HEK293 (cell line): ENCODE data around the gene CD40.
A peak's percentile ranks its signal among the peaks of the same experiment; 100 is the strongest.
"Not testable (repeated sequence)": the region's sequence is repeated elsewhere in the genome, so short reads cannot be mapped to it uniquely, and the experiment has no call there.

Source experiments
- CTCF ChIA-PET: fragments of 350-600 bp; formaldehyde crosslinking; extraction: SDS; loops from one replicate; lab custom pipeline; 2021; ENCODE audit warnings: antibody characterized with exemption; lab: Yijun Ruan, JAX
- POLR2A ChIA-PET: fragments of 300-600 bp; formaldehyde crosslinking; extraction: SDS; loops from one replicate; lab custom pipeline; 2020; ENCODE audit warnings: antibody characterized with exemption, inconsistent platforms; lab: Yijun Ruan, JAX
- H3K27ac ChIP-seq: fragments of 200-500 bp; sonication (Bioruptor generic); 2 replicates; pipeline ENCODE4 v1.5.1; 2014; ENCODE audit warnings: low read depth, low read length, control low read depth, inconsistent platforms; ENCODE audit errors: extremely low read depth
- H3K36me3 ChIP-seq, 2 experiments: fragments of 200-500 bp in 1 of 2; sonication (Bioruptor generic) in 1 of 2; 1 replicate in 1 of 2; 2 replicates in 1 of 2; pipeline ENCODE4 v1.5.1; 2014 to 2017; ENCODE audit warnings: inconsistent platforms in 2 of 2, low read length in 2 of 2; ENCODE audit not compliant: control insufficient read depth in 2 of 2, insufficient read depth in 1 of 2
- H3K4me1 ChIP-seq: fragments of 200-500 bp; sonication (Bioruptor generic); 2 replicates; pipeline ENCODE4 v1.5.1; 2014; ENCODE audit warnings: mild to moderate bottlenecking, low read length, inconsistent platforms; ENCODE audit not compliant: control insufficient read depth, insufficient read depth
- H3K4me3 ChIP-seq: 2 replicates; pipeline ENCODE4 v1.5.1; 2011; ENCODE audit warnings: low read depth, mild to moderate bottlenecking, control low read depth, low read length, moderate library complexity
- H3K9me3 ChIP-seq: fragments of 200-500 bp; sonication (Bioruptor generic); 2 replicates; pipeline ENCODE4 v1.5.1; 2014; ENCODE audit warnings: low read depth, low read length, inconsistent platforms; ENCODE audit not compliant: control insufficient read depth, insufficient read depth
- ELK4 ChIP-seq: IDR thresholded peaks from 2 replicates; pipeline ENCODE4 v1.6.1; 2011; ENCODE audit warnings: mild to moderate bottlenecking, low read depth, low read length, borderline replicate concordance
- GFI1B ChIP-seq: fragments of 450-650 bp; formaldehyde crosslinking; IDR thresholded peaks from 2 replicates; pipeline ENCODE4 v1.5.1; 2016; ENCODE audit warnings: missing biosample characterization, missing genetic modification characterization
- SCRT1 ChIP-seq: fragments of 450-650 bp; formaldehyde crosslinking; IDR thresholded peaks from 2 replicates; pipeline ENCODE4 v1.5.1; 2016; ENCODE audit warnings: missing biosample characterization, missing genetic modification characterization, borderline replicate concordance
- SCRT2 ChIP-seq: fragments of 450-650 bp; formaldehyde crosslinking; IDR thresholded peaks from 2 replicates; pipeline ENCODE4 v1.5.1; 2016; ENCODE audit warnings: missing biosample characterization, missing genetic modification characterization
- ZFP41 ChIP-seq: fragments of 450-650 bp; formaldehyde crosslinking; IDR thresholded peaks from 2 replicates; pipeline ENCODE4 v1.5.1; 2016; ENCODE audit warnings: missing biosample characterization, missing genetic modification characterization, borderline replicate concordance
- ZNF280D ChIP-seq: fragments of 450-650 bp; formaldehyde crosslinking; IDR thresholded peaks from 2 replicates; pipeline ENCODE4 v1.5.1; 2016; ENCODE audit warnings: missing biosample characterization, missing genetic modification characterization
- ZNF350 ChIP-seq: fragments of 450-650 bp; formaldehyde crosslinking; IDR thresholded peaks from 2 replicates; pipeline ENCODE4 v1.5.0; 2017; ENCODE audit warnings: missing biosample characterization, mild to moderate bottlenecking, missing genetic modification characterization
- ZNF529 ChIP-seq: fragments of 450-650 bp; formaldehyde crosslinking; IDR thresholded peaks from 2 replicates; pipeline ENCODE4 v1.5.1; 2017; ENCODE audit warnings: missing genetic modification characterization, missing biosample characterization; ENCODE audit not compliant: insufficient replicate concordance
- ZNF560 ChIP-seq: fragments of 450-650 bp; formaldehyde crosslinking; IDR thresholded peaks from 2 replicates; pipeline ENCODE4 v1.5.1; 2017; ENCODE audit warnings: missing biosample characterization, missing genetic modification characterization, borderline replicate concordance
- ZNF658 ChIP-seq: fragments of 450-650 bp; formaldehyde crosslinking; IDR thresholded peaks from 2 replicates; pipeline ENCODE4; 2016; ENCODE audit warnings: missing biosample characterization, missing genetic modification characterization
- ZNF664 ChIP-seq: fragments of 450-650 bp; formaldehyde crosslinking; IDR thresholded peaks from 2 replicates; pipeline ENCODE4 v1.5.1; 2016; ENCODE audit warnings: missing biosample characterization, missing genetic modification characterization
- ZNF677 ChIP-seq: fragments of 450-650 bp; IDR thresholded peaks from 2 replicates; pipeline ENCODE4 v1.5.0; 2018; ENCODE audit warnings: missing biosample characterization, mild to moderate bottlenecking, missing genetic modification characterization, moderate library complexity
- ZNF704 ChIP-seq: fragments of 450-650 bp; formaldehyde crosslinking; IDR thresholded peaks from 2 replicates; pipeline ENCODE4 v1.5.1; 2016; ENCODE audit warnings: missing biosample characterization, missing genetic modification characterization
- ZNF830 ChIP-seq: fragments of 450-650 bp; IDR thresholded peaks from 2 replicates; pipeline ENCODE4 v1.5.0; 2018; ENCODE audit warnings: missing biosample characterization, missing genetic modification characterization, low read depth, mild to moderate bottlenecking, moderate library complexity

Gene CD40

GRCh38 chr20:46091622-46092535, 26.2 kb upstream of the CD40 start:
- H3K4me3 ChIP-seq, H3K4me1 ChIP-seq, H3K36me3 ChIP-seq, POLR2A ChIA-PET, H3K27ac ChIP-seq, H3K9me3 ChIP-seq: not testable (repeated sequence)
- 0 out of 2 replicates have a peak, but pooled peaks have one; percentile 40 for TF ChIP-seq ZNF664 (tag by site-specific recombination)
- CTCF ChIA-PET: interaction anchor here (0.7 kb wide), 2 partner anchors 13 to 117 kb away, joined by 4 to 6 read pairs; no protein-coding TSS in a partner anchor

GRCh38 chr20:46093531-46093930, 24.6 kb upstream of the CD40 start:
- CTCF ChIA-PET: interaction anchor here (1.2 kb wide), 1 partner anchor 79 kb away, joined by 4 read pairs; no protein-coding TSS in a partner anchor
- Histone ChIP-seq H3K4me3 (no peak overlapping the region), H3K27ac (no peak overlapping the region), H3K4me1 (no peaks in the 10 kb centered on the region), H3K36me3 (no peaks in the 10 kb centered on the region), H3K9me3 (no peaks in the 10 kb centered on the region)
- TF ChIP-seq SCRT1 (tag by site-specific recombination) (peak; percentile 86), SCRT2 (tag by site-specific recombination) (peak; percentile 90), ELK4 (no peak)
- POLR2A ChIA-PET: no interaction called here

GRCh38 chr20:46099491-46100287, 18.4 kb upstream of the CD40 start:
- POLR2A ChIA-PET: no interaction called here
- H3K36me3 ChIP-seq: no peaks in the 10 kb centered on the region
- TF ChIP-seq ZNF350 (tag by site-specific recombination) (no peak), ZNF658 (tag by site-specific recombination) (no peak), GFI1B (tag by site-specific recombination) (no peak), ZNF830 (tag by site-specific recombination) (no peak), ZNF704 (tag by site-specific recombination) (no peak), ZNF280D (tag by site-specific recombination) (no peak), ZNF677 (no peak), ZFP41 (tag by site-specific recombination) (no peak), ZNF529 (tag by site-specific recombination) (no peak), ZNF560 (tag by site-specific recombination) (no peak)
- H3K27ac ChIP-seq: no peak overlapping the region
- no peak overlapping the region for H3K4me3 ChIP-seq
- no peaks in the 10 kb centered on the region for H3K9me3 ChIP-seq
- CTCF ChIA-PET: interaction anchor here (0.6 kb wide), 1 partner anchor 105 kb away, joined by 3 read pairs; no protein-coding TSS in a partner anchor
- no peaks in the 10 kb centered on the region for H3K4me1 ChIP-seq

- POLR2A ChIA-PET, H3K27ac ChIP-seq, CTCF ChIA-PET, H3K4me1 ChIP-seq, H3K9me3 ChIP-seq, H3K4me3 ChIP-seq, H3K36me3 ChIP-seq: not testable (repeated sequence)
These were observed 17.7 kb upstream of the CD40 start for GRCh38 chr20:46100444-46100843.
